GM23338 (cell line): ENCODE results near the gene RAP2B. TPM values are rescaled to one million over a fixed set of nuclear protein-coding genes. Genes with fewer than 3 reads are reported as not detected.

Experiments used
- ATAC-seq: fragments of 200-7000 bp; cut with Tn5 transposase; 3 replicates; pipeline ENCODE4 v1.9.1; 2020
- DNase-seq: peaks from one replicate; pipeline ENCODE4 v3.0.0-alpha.2; 2015; ENCODE audit warnings: low spot score
- H2AFZ ChIP-seq: fragments of 200-600 bp; sonication (generic); 2 replicates; pipeline ENCODE4 v1.8.0; 2016; ENCODE audit warnings: antibody characterized with exemption, mild to moderate bottlenecking, moderate library complexity
- H3F3A ChIP-seq: fragments of 200-600 bp; sonication (generic); replicated peaks from 2 replicates; pipeline ENCODE4 v1.8.0; 2017; ENCODE audit warnings: antibody characterized with exemption, mixed run types, low read depth
- H3K27ac ChIP-seq: fragments of 200-600 bp; sonication (generic); 2 replicates; pipeline ENCODE4 v1.6.1; 2016; ENCODE audit warnings: low read depth
- H3K27me3 ChIP-seq: fragments of 200-600 bp; sonication (generic); 2 replicates; pipeline ENCODE4 v1.8.0; 2016; ENCODE audit warnings: mild to moderate bottlenecking, mixed run types, moderate library complexity; ENCODE audit not compliant: insufficient read depth
- H3K36me3 ChIP-seq: fragments of 200-600 bp; sonication (generic); 2 replicates; pipeline ENCODE4 v1.8.0; 2016; ENCODE audit warnings: mild to moderate bottlenecking; ENCODE audit not compliant: insufficient read depth
- H3K4me1 ChIP-seq: fragments of 200-600 bp; sonication (generic); 2 replicates; pipeline ENCODE4 v1.8.0; 2016; ENCODE audit warnings: mild to moderate bottlenecking, moderate library complexity; ENCODE audit not compliant: insufficient read depth
- H3K4me2 ChIP-seq: fragments of 200-600 bp; sonication (generic); 2 replicates; pipeline ENCODE4 v1.7.1; 2017; ENCODE audit warnings: mixed run types
- H3K4me3 ChIP-seq: fragments of 200-600 bp; sonication (generic); 2 replicates; pipeline ENCODE4 v1.6.1; 2016; ENCODE audit warnings: mixed run types
- H3K79me2 ChIP-seq: fragments of 200-600 bp; sonication (generic); replicated peaks from 2 replicates; pipeline ENCODE4 v1.8.0; 2017; ENCODE audit warnings: mild to moderate bottlenecking; ENCODE audit not compliant: insufficient read depth
- H3K9me2 ChIP-seq: fragments of 200-600 bp; sonication (generic); 2 replicates; pipeline ENCODE4 v1.8.0; 2017; ENCODE audit not compliant: insufficient read depth
- H4K20me1 ChIP-seq: fragments of 200-600 bp; sonication (generic); replicated peaks from 2 replicates; pipeline ENCODE4 v1.8.0; 2017; ENCODE audit warnings: mild to moderate bottlenecking; ENCODE audit not compliant: insufficient read depth
- H3K27ac Mint-ChIP-seq: 2 replicates; pipeline ENCODE4 v1.8.0; 2020; ENCODE audit warnings: inconsistent platforms, mild to moderate bottlenecking, moderate library complexity, mixed read lengths
- H3K27me3 Mint-ChIP-seq: 3 replicates; pipeline ENCODE4 v1.8.0; 2022; ENCODE audit warnings: low read depth, mild to moderate bottlenecking, moderate library complexity, mixed read lengths, inconsistent platforms; ENCODE audit not compliant: insufficient read depth, poor library complexity
- H3K36me3 Mint-ChIP-seq: 3 replicates; pipeline ENCODE4 v1.8.0; 2021; ENCODE audit warnings: low read depth, mild to moderate bottlenecking, inconsistent platforms, moderate library complexity, mixed read lengths
- H3K4me1 Mint-ChIP-seq: 3 replicates; pipeline ENCODE4 v1.8.0; 2020; ENCODE audit warnings: mild to moderate bottlenecking, inconsistent platforms, mixed read lengths
- H3K4me3 Mint-ChIP-seq: 3 replicates; pipeline ENCODE4 v1.8.0; 2021; ENCODE audit warnings: moderate library complexity, mild to moderate bottlenecking, inconsistent platforms, mixed read lengths
- H3K9me3 Mint-ChIP-seq: 3 replicates; pipeline ENCODE4 v1.8.0; 2020; ENCODE audit warnings: moderate library complexity, mild to moderate bottlenecking, inconsistent platforms, mixed read lengths
- CREB1 ChIP-seq: fragments of 250-450 bp; sonication (Bioruptor Pico); IDR thresholded peaks from 2 replicates; pipeline ENCODE4 v1.5.0; 2020; ENCODE audit warnings: low read depth, mild to moderate bottlenecking, moderate library complexity
- CTCF ChIP-seq, 2 experiments: fragments of 200-600 bp in 1 of 2; sonication (generic) in 1 of 2; conservative IDR thresholded peaks; 2 replicates each; pipeline versions ENCODE4 v1.5.1 to v1.6.1; 2016 to 2017; ENCODE audit warnings: antibody characterized with exemption in 2 of 2, low read depth in 2 of 2, mild to moderate bottlenecking in 2 of 2, moderate library complexity in 1 of 2
- ETS1 ChIP-seq: IDR thresholded peaks from 2 replicates; pipeline ENCODE4 v1.6.1; 2016; ENCODE audit warnings: antibody characterized with exemption
- EZH2 ChIP-seq: fragments of 200-600 bp; sonication (generic); IDR thresholded peaks from one replicate; pipeline ENCODE4 v1.8.0; 2017; ENCODE audit warnings: antibody characterized with exemption, mild to moderate bottlenecking, low read depth; ENCODE audit not compliant: unreplicated experiment
- EZH2phosphoT487 ChIP-seq: fragments of 200-600 bp; sonication (generic); IDR thresholded peaks from one replicate; pipeline ENCODE4 v1.8.1; 2018; ENCODE audit warnings: antibody characterized with exemption; ENCODE audit not compliant: unreplicated experiment
- JUNB ChIP-seq: IDR thresholded peaks from one replicate; pipeline ENCODE4 v1.6.1; 2016; ENCODE audit warnings: antibody characterized with exemption; ENCODE audit not compliant: unreplicated experiment
- NANOG ChIP-seq: IDR thresholded peaks from 2 replicates; pipeline ENCODE4 v1.6.1; 2016; ENCODE audit warnings: antibody characterized with exemption, borderline replicate concordance
- POLR2AphosphoS5 ChIP-seq: IDR thresholded peaks from 2 replicates; pipeline ENCODE4 v1.6.1; 2016; ENCODE audit warnings: antibody characterized with exemption, low read depth
- REST ChIP-seq: IDR thresholded peaks from one replicate; pipeline ENCODE4 v1.6.1; 2018; ENCODE audit warnings: antibody characterized with exemption; ENCODE audit not compliant: unreplicated experiment
- STAT1 ChIP-seq: IDR thresholded peaks from one replicate; pipeline ENCODE4 v1.6.1; 2016; ENCODE audit warnings: antibody characterized with exemption; ENCODE audit not compliant: unreplicated experiment
- ZNF114 ChIP-seq: fragments of 250-450 bp; sonication (Bioruptor Pico); IDR thresholded peaks from 2 replicates; pipeline ENCODE4 v1.5.0; 2020; ENCODE audit warnings: mild to moderate bottlenecking, moderate library complexity
- ZNF331 ChIP-seq: fragments of 250-450 bp; sonication (Bioruptor Pico); IDR thresholded peaks from 2 replicates; pipeline ENCODE4 v1.5.0; 2020; ENCODE audit warnings: low read depth, mild to moderate bottlenecking, moderate library complexity
- ZNF462 ChIP-seq: fragments of 250-450 bp; sonication (Bioruptor Pico); IDR thresholded peaks from 2 replicates; pipeline ENCODE4 v1.5.0; 2020; ENCODE audit warnings: mild to moderate bottlenecking, moderate library complexity
- polyA plus RNA-seq: library from polyadenylated mRNA; unstranded; fragments of >200 nt; fragmentation: Nextera tagmentation; extraction: Ambion mirVana; gene quantifications from 2 replicates; pipeline ENCODE4 v1.2.1, GENCODE V29; 2016
- total RNA-seq: library from RNA; depleted of rRNA; stranded (reverse); fragments of >200 nt; shearing (Covaris generic); gene quantifications from 2 replicates; pipeline ENCODE4 v1.2.3, GENCODE V29; 2014

Gene RAP2B
- total and polyA plus RNA-seq, 2 experiments from 2014 or later = 22.5 to 24.0 TPM

- Histone ChIP-seq H3K4me3 (no peak overlapping the region), H3K4me1 (peaks cover 3% of the 10 kb centered on the region; the same call in 1 of the 2 replicates), H3K27me3 (peaks cover 7% of the 10 kb centered on the region; the same call in 1 of the 2 replicates), H4K20me1 (peaks cover 11% of the 10 kb centered on the region), H3K4me2 (peak overlapping the region; percentile 69; the same call in 1 of the 2 replicates), H3K79me2 (peaks cover 19% of the 10 kb centered on the region), H3K27ac (no peak overlapping the region), H3F3A (peaks cover 7% of the 10 kb centered on the region; the same call in 1 of the 2 replicates), H3K9me2 (no peaks in the 10 kb centered on the region), H3K36me3 (no peaks in the 10 kb centered on the region), H2AFZ (peak overlapping the region; percentile 28; the same call in 1 of the 2 replicates)
- Mint-ChIP-seq H3K27ac (no peak overlapping the region), H3K9me3 (no peaks in the 10 kb centered on the region), H3K27me3 (peaks cover 12% of the 10 kb centered on the region), H3K4me3 (peak overlapping the region; percentile 98), H3K36me3 (no peaks in the 10 kb centered on the region), H3K4me1 (peaks cover 13% of the 10 kb centered on the region)
- no peak for ATAC-seq
- DNase-seq = no peak
- no peak for TF ChIP-seq EZH2phosphoT487
- TF ChIP-seq CREB1 (CRISPR knock-in tag) = no peak
- no peak for TF ChIP-seq JUNB
- TF ChIP-seq ZNF114 (CRISPR knock-in tag) = no peak
- TF ChIP-seq ZNF462 = no peak
- TF ChIP-seq ETS1 = no peak
- no peak for TF ChIP-seq CTCF (conservative IDR thresholded peaks at IDR 0.05; ENCODE audit: low read depth in 2 of 2)
- no peak for TF ChIP-seq NANOG
- TF ChIP-seq ZNF331 (CRISPR knock-in tag) = no peak
- no peak for TF ChIP-seq EZH2
- TF ChIP-seq POLR2AphosphoS5 = no peak
- no peak for TF ChIP-seq STAT1
- no peak for TF ChIP-seq REST
These were observed 2.9 kb upstream of the RAP2B start for GRCh38 chr3:153158961-153159735.
